ENCODE measurements around the gene TTC28. TPM values are rescaled to one million over a fixed set of nuclear protein-coding genes. Genes with fewer than 3 reads are reported as not detected.

The TTC28 gene
- total RNA-seq, 1 experiment from 2014 or later: 0.12 TPM

DNA sequence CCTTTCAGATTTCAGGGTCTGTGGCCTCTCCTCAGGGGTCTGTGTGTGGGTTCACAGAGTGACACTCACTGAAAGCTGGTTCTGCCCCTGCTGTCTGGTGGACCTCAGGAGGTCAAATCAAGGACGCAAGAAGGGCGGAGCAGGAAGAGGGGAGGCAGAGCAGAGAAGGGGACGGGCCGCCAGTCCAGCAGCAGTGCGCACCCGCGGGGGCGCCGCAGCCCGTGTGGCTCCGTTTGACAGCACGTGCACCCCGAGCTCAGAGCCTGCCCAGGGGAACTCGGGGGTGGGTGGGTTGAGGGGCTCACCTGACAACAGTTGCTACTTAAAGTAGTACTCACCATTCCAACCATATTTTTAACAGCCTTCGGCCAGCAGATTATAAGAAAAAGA, 689.2 kb downstream of the TTC28 start (continued):
- TF ChIP-seq ELF1 (IDR thresholded peaks at IDR 0.05; ENCODE audit: borderline replicate concordance, low read depth): no peak
- no peak for TF ChIP-seq CBX3 (IDR thresholded peaks at IDR 0.05; ENCODE audit: low read depth)
- TF ChIP-seq, protein P1, sequence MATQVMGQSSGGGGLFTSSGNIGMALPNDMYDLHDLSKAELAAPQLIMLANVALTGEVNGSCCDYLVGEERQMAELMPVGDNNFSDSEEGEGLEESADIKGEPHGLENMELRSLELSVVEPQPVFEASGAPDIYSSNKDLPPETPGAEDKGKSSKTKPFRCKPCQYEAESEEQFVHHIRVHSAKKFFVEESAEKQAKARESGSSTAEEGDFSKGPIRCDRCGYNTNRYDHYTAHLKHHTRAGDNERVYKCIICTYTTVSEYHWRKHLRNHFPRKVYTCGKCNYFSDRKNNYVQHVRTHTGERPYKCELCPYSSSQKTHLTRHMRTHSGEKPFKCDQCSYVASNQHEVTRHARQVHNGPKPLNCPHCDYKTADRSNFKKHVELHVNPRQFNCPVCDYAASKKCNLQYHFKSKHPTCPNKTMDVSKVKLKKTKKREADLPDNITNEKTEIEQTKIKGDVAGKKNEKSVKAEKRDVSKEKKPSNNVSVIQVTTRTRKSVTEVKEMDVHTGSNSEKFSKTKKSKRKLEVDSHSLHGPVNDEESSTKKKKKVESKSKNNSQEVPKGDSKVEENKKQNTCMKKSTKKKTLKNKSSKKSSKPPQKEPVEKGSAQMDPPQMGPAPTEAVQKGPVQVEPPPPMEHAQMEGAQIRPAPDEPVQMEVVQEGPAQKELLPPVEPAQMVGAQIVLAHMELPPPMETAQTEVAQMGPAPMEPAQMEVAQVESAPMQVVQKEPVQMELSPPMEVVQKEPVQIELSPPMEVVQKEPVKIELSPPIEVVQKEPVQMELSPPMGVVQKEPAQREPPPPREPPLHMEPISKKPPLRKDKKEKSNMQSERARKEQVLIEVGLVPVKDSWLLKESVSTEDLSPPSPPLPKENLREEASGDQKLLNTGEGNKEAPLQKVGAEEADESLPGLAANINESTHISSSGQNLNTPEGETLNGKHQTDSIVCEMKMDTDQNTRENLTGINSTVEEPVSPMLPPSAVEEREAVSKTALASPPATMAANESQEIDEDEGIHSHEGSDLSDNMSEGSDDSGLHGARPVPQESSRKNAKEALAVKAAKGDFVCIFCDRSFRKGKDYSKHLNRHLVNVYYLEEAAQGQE (IDR thresholded peaks at IDR 0.05; ENCODE audit: low read depth): no peak
- no peak for TF ChIP-seq JUND (IDR thresholded peaks at IDR 0.05)
- TF ChIP-seq POLR2A (IDR thresholded peaks at IDR 0.05; ENCODE audit: borderline replicate concordance, extremely low read depth, insufficient read depth, insufficient read length): no peak
- TF ChIP-seq, protein P2, sequence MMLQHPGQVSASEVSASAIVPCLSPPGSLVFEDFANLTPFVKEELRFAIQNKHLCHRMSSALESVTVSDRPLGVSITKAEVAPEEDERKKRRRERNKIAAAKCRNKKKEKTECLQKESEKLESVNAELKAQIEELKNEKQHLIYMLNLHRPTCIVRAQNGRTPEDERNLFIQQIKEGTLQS (IDR thresholded peaks at IDR 0.05): no peak
- TF ChIP-seq POLR2AphosphoS5 (IDR thresholded peaks at IDR 0.05; ENCODE audit: low read depth, low read length): no peak
- TF ChIP-seq CEBPB (IDR thresholded peaks at IDR 0.05; ENCODE audit: low read depth): no peak

DNA sequence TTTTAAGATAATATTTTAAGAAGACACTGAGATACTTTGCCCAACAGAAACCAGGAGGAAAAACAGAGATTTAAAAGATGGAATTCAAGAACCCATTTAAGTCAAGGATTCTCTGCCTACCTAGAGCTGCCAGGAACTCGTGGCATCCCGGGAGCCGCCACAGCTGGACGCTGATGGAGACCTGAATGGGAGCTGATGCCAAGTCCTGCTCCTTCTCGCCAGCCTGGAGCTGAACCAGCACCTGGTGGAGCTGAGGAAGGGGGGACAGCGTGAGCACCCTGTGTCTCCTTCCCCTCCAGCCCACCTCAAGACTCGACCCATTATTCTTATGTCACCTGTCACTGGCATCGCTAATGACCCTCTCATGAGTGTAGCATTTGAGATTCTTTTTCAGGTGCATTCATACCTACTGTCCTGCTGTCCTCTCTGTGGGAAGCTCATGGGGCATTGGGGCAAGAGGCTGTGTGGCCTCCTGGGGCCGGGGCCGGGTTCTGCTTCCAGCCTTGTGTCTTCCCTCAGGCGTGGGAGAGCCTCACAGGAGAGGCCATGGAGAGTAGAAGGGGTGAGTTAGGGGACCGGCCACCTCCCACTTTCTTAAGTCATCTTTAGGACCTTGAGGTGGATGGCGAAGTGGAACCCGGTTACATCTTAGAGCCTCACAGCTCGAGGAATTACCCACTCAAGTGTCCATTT, 689.7 kb downstream of the TTC28 start:
- ChIA-PET RAD21 (ENCODE audit: low non-redundant PET in 1 of 2, low total read pairs in 2 of 2, uncharacterized antibody in 2 of 2, unreplicated experiment in 2 of 2) (interaction anchor here in 1 of 2 experiments (1.1 kb wide), 1 partner anchor 70 kb away, joined by 4 read pairs; the partner anchor contains the start of gene PITPNB), CTCF (interaction anchor here (1.0 to 2.1 kb wide), 7 partner anchors 9 to 110 kb away, joined by 3 to 8 read pairs (median 4); partner anchors contain the start of gene PITPNB), POLR2A (interaction anchor here (1.7 kb wide), 1 partner anchor 71 kb away, joined by 5 read pairs; the partner anchor contains the start of gene PITPNB)
- H3K9me3 ChIP-seq (ENCODE audit: control insufficient read depth in 1 of 2, insufficient read depth in 1 of 2, low read depth in 1 of 2, low read length in 2 of 2): no peaks in the 10 kb centered on the region
- no peaks in the 10 kb centered on the region for H3K79me2 ChIP-seq (ENCODE audit: insufficient read depth, low read length)
- H3K4me3 ChIP-seq (replicated peaks in 1 of 2; ENCODE audit: low read depth in 1 of 2, low read length in 2 of 2): no peak overlapping the region
- no peaks in the 10 kb centered on the region for H3K36me3 ChIP-seq (ENCODE audit: control insufficient read depth in 1 of 2, insufficient read depth in 2 of 2, low read length in 2 of 2)
- H3K27me3 ChIP-seq (ENCODE audit: insufficient read depth, low read length): no peaks in the 10 kb centered on the region
- no peak overlapping the region for H2AFZ ChIP-seq (ENCODE audit: low read depth, low read length, poor library complexity, severe bottlenecking)
- H4K20me1 ChIP-seq (ENCODE audit: insufficient read depth): no peaks in the 10 kb centered on the region
- intact Hi-C loops (cut with micrococcal nuclease): no loop called here
- TF ChIP-seq POLR2AphosphoS5 (IDR thresholded peaks at IDR 0.05; ENCODE audit: low read depth, low read length) (no peak), SIN3A (IDR thresholded peaks at IDR 0.05; ENCODE audit: low read depth) (no peak), TCF7L2 (IDR thresholded peaks at IDR 0.05; ENCODE audit: borderline replicate concordance, extremely low read depth, insufficient read depth, insufficient read length) (no peak), FOSL1 (IDR thresholded peaks at IDR 0.05; ENCODE audit: low read depth) (no peak)
- TF ChIP-seq, protein P3, sequence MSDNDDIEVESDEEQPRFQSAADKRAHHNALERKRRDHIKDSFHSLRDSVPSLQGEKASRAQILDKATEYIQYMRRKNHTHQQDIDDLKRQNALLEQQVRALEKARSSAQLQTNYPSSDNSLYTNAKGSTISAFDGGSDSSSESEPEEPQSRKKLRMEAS (IDR thresholded peaks at IDR 0.05): no peak
- TF ChIP-seq, protein P2 (IDR thresholded peaks at IDR 0.05): no peak
- no peak overlapping the region for H3K4me2 ChIP-seq (ENCODE audit: low read length)
- DNase-seq (ENCODE audit: low read depth, low spot score) (no peak), ATAC-seq (no peak)
- no peaks in the 10 kb centered on the region for H3K9me2 ChIP-seq (ENCODE audit: insufficient read depth)
- no peak overlapping the region for H3K27ac ChIP-seq (ENCODE audit: low read depth, low read length)
- H3K4me1 ChIP-seq (ENCODE audit: control insufficient read depth in 1 of 2, insufficient read depth in 2 of 2, low read length in 2 of 2): peaks cover 2 to 7% of the 10 kb centered on the region in 2 experiments; a peak in 2 of 4 replicates
- no TSS peak for BruUV-seq (replicated peaks)
- no peak overlapping the region for H3K9ac ChIP-seq (ENCODE audit: low read length)
